Measurements from ENCODE around the gene PXYLP1.

The PXYLP1 gene

GRCh38 chr3:141312354-141313092 is 80.9 kb downstream of the PXYLP1 start:
- TF ChIP-seq FOXM1 (IDR thresholded peaks at IDR 0.05; ENCODE audit: borderline replicate concordance, low read depth) (no peak), NFIC (IDR thresholded peaks at IDR 0.05) (no peak), YY1 (IDR thresholded peaks at IDR 0.05; ENCODE audit: low read depth) (no peak), MAX (IDR thresholded peaks at IDR 0.05) (no peak), RAD21 (IDR thresholded peaks at IDR 0.05; ENCODE audit: low read depth) (no peak), ZBTB7A (IDR thresholded peaks at IDR 0.05; ENCODE audit: low read depth) (no peak), CEBPB (IDR thresholded peaks at IDR 0.05) (no peak), EP300 (IDR thresholded peaks at IDR 0.05; ENCODE audit: borderline replicate concordance) (no peak), TCF12 (IDR thresholded peaks at IDR 0.05; ENCODE audit: low read depth) (no peak), TAF1 (IDR thresholded peaks at IDR 0.05; ENCODE audit: low read depth) (no peak), CREB1 (IDR thresholded peaks at IDR 0.05; ENCODE audit: low read depth) (no peak), TEAD4 (IDR thresholded peaks at IDR 0.05) (no peak), EGR1 (IDR thresholded peaks at IDR 0.05) (no peak)
- TF ChIP-seq, protein P1, sequence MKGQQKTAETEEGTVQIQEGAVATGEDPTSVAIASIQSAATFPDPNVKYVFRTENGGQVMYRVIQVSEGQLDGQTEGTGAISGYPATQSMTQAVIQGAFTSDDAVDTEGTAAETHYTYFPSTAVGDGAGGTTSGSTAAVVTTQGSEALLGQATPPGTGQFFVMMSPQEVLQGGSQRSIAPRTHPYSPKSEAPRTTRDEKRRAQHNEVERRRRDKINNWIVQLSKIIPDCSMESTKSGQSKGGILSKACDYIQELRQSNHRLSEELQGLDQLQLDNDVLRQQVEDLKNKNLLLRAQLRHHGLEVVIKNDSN (IDR thresholded peaks at IDR 0.05) = no peak
- TF ChIP-seq, protein P2, sequence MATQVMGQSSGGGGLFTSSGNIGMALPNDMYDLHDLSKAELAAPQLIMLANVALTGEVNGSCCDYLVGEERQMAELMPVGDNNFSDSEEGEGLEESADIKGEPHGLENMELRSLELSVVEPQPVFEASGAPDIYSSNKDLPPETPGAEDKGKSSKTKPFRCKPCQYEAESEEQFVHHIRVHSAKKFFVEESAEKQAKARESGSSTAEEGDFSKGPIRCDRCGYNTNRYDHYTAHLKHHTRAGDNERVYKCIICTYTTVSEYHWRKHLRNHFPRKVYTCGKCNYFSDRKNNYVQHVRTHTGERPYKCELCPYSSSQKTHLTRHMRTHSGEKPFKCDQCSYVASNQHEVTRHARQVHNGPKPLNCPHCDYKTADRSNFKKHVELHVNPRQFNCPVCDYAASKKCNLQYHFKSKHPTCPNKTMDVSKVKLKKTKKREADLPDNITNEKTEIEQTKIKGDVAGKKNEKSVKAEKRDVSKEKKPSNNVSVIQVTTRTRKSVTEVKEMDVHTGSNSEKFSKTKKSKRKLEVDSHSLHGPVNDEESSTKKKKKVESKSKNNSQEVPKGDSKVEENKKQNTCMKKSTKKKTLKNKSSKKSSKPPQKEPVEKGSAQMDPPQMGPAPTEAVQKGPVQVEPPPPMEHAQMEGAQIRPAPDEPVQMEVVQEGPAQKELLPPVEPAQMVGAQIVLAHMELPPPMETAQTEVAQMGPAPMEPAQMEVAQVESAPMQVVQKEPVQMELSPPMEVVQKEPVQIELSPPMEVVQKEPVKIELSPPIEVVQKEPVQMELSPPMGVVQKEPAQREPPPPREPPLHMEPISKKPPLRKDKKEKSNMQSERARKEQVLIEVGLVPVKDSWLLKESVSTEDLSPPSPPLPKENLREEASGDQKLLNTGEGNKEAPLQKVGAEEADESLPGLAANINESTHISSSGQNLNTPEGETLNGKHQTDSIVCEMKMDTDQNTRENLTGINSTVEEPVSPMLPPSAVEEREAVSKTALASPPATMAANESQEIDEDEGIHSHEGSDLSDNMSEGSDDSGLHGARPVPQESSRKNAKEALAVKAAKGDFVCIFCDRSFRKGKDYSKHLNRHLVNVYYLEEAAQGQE (IDR thresholded peaks at IDR 0.05; ENCODE audit: low read depth) = no peak

GRCh38 chr3:141313093-141313683 is 81.6 kb downstream of the PXYLP1 start:
- TF ChIP-seq MAX (IDR thresholded peaks at IDR 0.05) = no peak
- TF ChIP-seq TAF1 (IDR thresholded peaks at IDR 0.05; ENCODE audit: low read depth) = no peak
- TF ChIP-seq YY1 (IDR thresholded peaks at IDR 0.05; ENCODE audit: low read depth) = no peak
- TF ChIP-seq, protein P1 (IDR thresholded peaks at IDR 0.05) = no peak
- no peak for TF ChIP-seq ZBTB7A (IDR thresholded peaks at IDR 0.05; ENCODE audit: low read depth)
- TF ChIP-seq TCF12 (IDR thresholded peaks at IDR 0.05; ENCODE audit: low read depth) = no peak
- TF ChIP-seq EP300 (IDR thresholded peaks at IDR 0.05; ENCODE audit: borderline replicate concordance) = no peak
- no peak for TF ChIP-seq FOXM1 (IDR thresholded peaks at IDR 0.05; ENCODE audit: borderline replicate concordance, low read depth)
- TF ChIP-seq CEBPB (IDR thresholded peaks at IDR 0.05) = no peak
- TF ChIP-seq, protein P2 (IDR thresholded peaks at IDR 0.05; ENCODE audit: low read depth) = no peak
- no peak for TF ChIP-seq RAD21 (IDR thresholded peaks at IDR 0.05; ENCODE audit: low read depth)
- no peak for TF ChIP-seq TEAD4 (IDR thresholded peaks at IDR 0.05)

GRCh38 chr3:141316851-141317250 is 85.2 kb downstream of the PXYLP1 start:
- TF ChIP-seq NFIC (IDR thresholded peaks at IDR 0.05) (no peak), TAF1 (IDR thresholded peaks at IDR 0.05; ENCODE audit: low read depth) (no peak), ZBTB7A (IDR thresholded peaks at IDR 0.05; ENCODE audit: low read depth) (no peak), FOXM1 (IDR thresholded peaks at IDR 0.05; ENCODE audit: borderline replicate concordance, low read depth) (no peak), EGR1 (IDR thresholded peaks at IDR 0.05) (no peak), MAX (IDR thresholded peaks at IDR 0.05) (no peak), RAD21 (IDR thresholded peaks at IDR 0.05; ENCODE audit: low read depth) (no peak), CEBPB (IDR thresholded peaks at IDR 0.05) (no peak), CREB1 (IDR thresholded peaks at IDR 0.05; ENCODE audit: low read depth) (no peak), TCF12 (IDR thresholded peaks at IDR 0.05; ENCODE audit: low read depth) (no peak)
- TF ChIP-seq, protein P2 (IDR thresholded peaks at IDR 0.05; ENCODE audit: low read depth) = no peak
